Measurements from ENCODE around the gene MTFR2. TPM values are rescaled to one million over a fixed set of nuclear protein-coding genes. Genes with fewer than 3 reads are reported as not detected.

Gene MTFR2
- total RNA-seq, 5 donors from 2014 or later (not counting 1 experiment from before 2014, with no cell fraction given): 1.2 to 1.8 (median 1.3) TPM

- H3K9me3 Mint-ChIP-seq: no peaks in the 10 kb centered on the region
- H3K4me1 Mint-ChIP-seq: peaks cover 38 to 57% (median 45%) of the 10 kb centered on the region in 3 donors
- Histone ChIP-seq H3K27ac (ENCODE audit: low read length) (no peak overlapping the region), H3K36me3 (ENCODE audit: control insufficient read depth in 2 of 2, extremely low read depth in 1 of 2, insufficient read depth in 1 of 2, low read length in 1 of 2) (peaks cover 0 to 75% of the 10 kb centered on the region in 2 donors), H3K4me1 (ENCODE audit: control insufficient read depth in 1 of 2, extremely low read depth in 1 of 2, insufficient read depth in 2 of 2, low read length in 2 of 2) (no peaks in the 10 kb centered on the region), H3K27me3 (replicated peaks in 1 of 2; ENCODE audit: control insufficient read depth in 2 of 2, extremely low read depth in 1 of 2, insufficient read depth in 2 of 2, low read length in 1 of 2) (no peaks in the 10 kb centered on the region), H3K4me3 (ENCODE audit: control insufficient read depth in 1 of 2, extremely low read depth in 1 of 2, low read length in 1 of 2) (no peak overlapping the region), H3K9me3 (no peaks in the 10 kb centered on the region)
- H3K27ac Mint-ChIP-seq: peak overlapping the region; percentile 25 to 61
- WGBS (ENCODE audit: insufficient coverage): no CpG with 5 or more reads among the region's 1 CpG
- ATAC-seq (replicated peaks in 1 of 4): no peak
- ChIA-PET CTCF (interaction anchor here in 1 of 2 donors (0.9 kb wide), 1 partner anchor 11 kb away, joined by 3 read pairs; no protein-coding TSS in a partner anchor), POLR2A (interaction anchor here in 1 of 2 donors (0.6 to 1.1 kb wide), 2 partner anchors 9 to 11 kb away, joined by 3 to 6 read pairs; no protein-coding TSS in a partner anchor)
- H3K36me3 Mint-ChIP-seq: peaks cover 68% of the 10 kb centered on the region
- no peak for DNase-seq
- no peaks in the 10 kb centered on the region for H3K27me3 Mint-ChIP-seq
- H3K4me3 Mint-ChIP-seq: no peak overlapping the region
Measured at GRCh38 chr6:136265101-136265500, 15.0 kb upstream of the MTFR2 start.

- Histone ChIP-seq H3K27ac (ENCODE audit: low read length) (no peak overlapping the region), H3K36me3 (ENCODE audit: control insufficient read depth in 2 of 2, extremely low read depth in 1 of 2, insufficient read depth in 1 of 2, low read length in 1 of 2) (peaks cover 0 to 72% of the 10 kb centered on the region in 2 donors), H3K4me3 (ENCODE audit: control insufficient read depth in 1 of 2, extremely low read depth in 1 of 2, low read length in 1 of 2) (no peak overlapping the region), H3K9me3 (no peaks in the 10 kb centered on the region), H3K4me1 (ENCODE audit: control insufficient read depth in 1 of 2, extremely low read depth in 1 of 2, insufficient read depth in 2 of 2, low read length in 2 of 2) (no peaks in the 10 kb centered on the region), H3K27me3 (replicated peaks in 1 of 2; ENCODE audit: control insufficient read depth in 2 of 2, extremely low read depth in 1 of 2, insufficient read depth in 2 of 2, low read length in 1 of 2) (no peaks in the 10 kb centered on the region)
- ChIA-PET CTCF (interaction anchor here in 1 of 2 donors (0.6 to 0.9 kb wide), 2 partner anchors 25 to 1002 kb away, joined by 3 to 5 read pairs; no protein-coding TSS in a partner anchor), POLR2A (interaction anchor here in 1 of 2 donors (0.6 to 1.6 kb wide), 4 partner anchors 11 to 1160 kb away, joined by 3 to 7 read pairs (median 4); partner anchors contain the start of gene BCLAF1)
- DNase-seq (no peak), ATAC-seq (replicated peaks in 1 of 4) (peak in 1 of 4 experiments; percentile 18)
- peaks cover 36 to 45% (median 37%) of the 10 kb centered on the region in 3 donors for H3K4me1 Mint-ChIP-seq
- H3K4me3 Mint-ChIP-seq: no peak overlapping the region
- peaks cover 67% of the 10 kb centered on the region for H3K36me3 Mint-ChIP-seq
- H3K9me3 Mint-ChIP-seq: no peaks in the 10 kb centered on the region
- no CpG with 5 or more reads among the region's 1 CpG for WGBS (ENCODE audit: insufficient coverage)
- H3K27ac Mint-ChIP-seq: no peak overlapping the region
- no peaks in the 10 kb centered on the region for H3K27me3 Mint-ChIP-seq
Measured at GRCh38 chr6:136262940-136263339, 12.8 kb upstream of the MTFR2 start.

GRCh38 chr6:136254851-136255466 lies 4.8 kb upstream of the MTFR2 start:
- H3K27me3 Mint-ChIP-seq: no peaks in the 10 kb centered on the region
- H3K27me3 ChIP-seq (replicated peaks in 1 of 2; ENCODE audit: control insufficient read depth in 2 of 2, extremely low read depth in 1 of 2, insufficient read depth in 2 of 2, low read length in 1 of 2): no peaks in the 10 kb centered on the region
- no peaks in the 10 kb centered on the region for H3K9me3 Mint-ChIP-seq
- ChIA-PET POLR2A (interaction anchor here (1.1 to 9.1 kb wide), 3 partner anchors 11 to 34 kb away, joined by 3 to 99 read pairs (median 3); partner anchors contain the start of gene BCLAF1 (in 1 of the 2)), CTCF (interaction anchor here (0.7 to 2.1 kb wide), 3 partner anchors 19 to 418 kb away, joined by 3 to 5 read pairs (median 3); no protein-coding TSS in a partner anchor)
- no peak overlapping the region for H3K4me3 ChIP-seq (ENCODE audit: control insufficient read depth in 1 of 2, extremely low read depth in 1 of 2, low read length in 1 of 2)
- ATAC-seq (replicated peaks in 1 of 4): no peak
- no peak for DNase-seq
- peaks cover 14% of the 10 kb centered on the region for H3K36me3 Mint-ChIP-seq
- no peak overlapping the region for H3K27ac ChIP-seq (ENCODE audit: low read length)
- no peaks in the 10 kb centered on the region for H3K9me3 ChIP-seq
- peaks cover 28 to 35% (median 29%) of the 10 kb centered on the region in 3 donors for H3K4me1 Mint-ChIP-seq
- no peak overlapping the region for H3K4me3 Mint-ChIP-seq
- H3K27ac Mint-ChIP-seq: peak overlapping the region; percentile 23 to 24
- peaks cover 3 to 4% of the 10 kb centered on the region in 2 experiments for H3K4me1 ChIP-seq (ENCODE audit: control insufficient read depth in 1 of 2, extremely low read depth in 1 of 2, insufficient read depth in 2 of 2, low read length in 2 of 2)
- H3K36me3 ChIP-seq (ENCODE audit: control insufficient read depth in 2 of 2, extremely low read depth in 1 of 2, insufficient read depth in 1 of 2, low read length in 1 of 2): peaks cover 0 to 27% of the 10 kb centered on the region in 2 donors

GRCh38 chr6:136253734-136254133 lies 3.6 kb upstream of the MTFR2 start:
- no peak overlapping the region for H3K27ac ChIP-seq (ENCODE audit: low read length)
- peaks cover 0 to 18% of the 10 kb centered on the region in 2 donors for H3K36me3 ChIP-seq (ENCODE audit: control insufficient read depth in 2 of 2, extremely low read depth in 1 of 2, insufficient read depth in 1 of 2, low read length in 1 of 2)
- Mint-ChIP-seq H3K9me3 (no peaks in the 10 kb centered on the region), H3K4me3 (no peak overlapping the region), H3K27me3 (no peaks in the 10 kb centered on the region), H3K4me1 (peaks cover 39 to 44% (median 41%) of the 10 kb centered on the region in 3 donors), H3K27ac (no peak overlapping the region), H3K36me3 (peaks cover 6% of the 10 kb centered on the region)
- H3K4me1 ChIP-seq (ENCODE audit: control insufficient read depth in 1 of 2, extremely low read depth in 1 of 2, insufficient read depth in 2 of 2, low read length in 2 of 2): peaks cover 10 to 11% of the 10 kb centered on the region in 2 experiments
- POLR2A ChIA-PET: interaction anchor here (0.5 to 9.1 kb wide), 8 partner anchors 10 to 1260 kb away, joined by 3 to 99 read pairs (median 4); partner anchors contain the start of gene BCLAF1 (in 1 of the 2)
- no peaks in the 10 kb centered on the region for H3K9me3 ChIP-seq
- H3K4me3 ChIP-seq (ENCODE audit: control insufficient read depth in 1 of 2, extremely low read depth in 1 of 2, low read length in 1 of 2): no peak overlapping the region
- no peaks in the 10 kb centered on the region for H3K27me3 ChIP-seq (replicated peaks in 1 of 2; ENCODE audit: control insufficient read depth in 2 of 2, extremely low read depth in 1 of 2, insufficient read depth in 2 of 2, low read length in 1 of 2)
- WGBS (ENCODE audit: insufficient coverage): no CpG with 5 or more reads among the region's 6 CpGs
- no peak for DNase-seq
- ATAC-seq (replicated peaks in 1 of 4): no peak
- CTCF ChIA-PET: interaction anchor here (0.6 to 2.1 kb wide), 7 partner anchors 11 to 755 kb away, joined by 3 to 13 read pairs (median 4); no protein-coding TSS in a partner anchor

GRCh38 chr6:136252441-136252840 lies 2.3 kb upstream of the MTFR2 start:
- 36% methylated on average over 1 of the region's 2 CpGs for WGBS (ENCODE audit: insufficient coverage)
- Histone ChIP-seq H3K4me1 (ENCODE audit: control insufficient read depth in 1 of 2, extremely low read depth in 1 of 2, insufficient read depth in 2 of 2, low read length in 2 of 2) (peaks cover 10 to 11% of the 10 kb centered on the region in 2 experiments), H3K27ac (ENCODE audit: low read length) (no peak overlapping the region), H3K9me3 (no peaks in the 10 kb centered on the region), H3K36me3 (ENCODE audit: control insufficient read depth in 2 of 2, extremely low read depth in 1 of 2, insufficient read depth in 1 of 2, low read length in 1 of 2) (peaks cover 0 to 8% of the 10 kb centered on the region in 2 donors), H3K27me3 (replicated peaks in 1 of 2; ENCODE audit: control insufficient read depth in 2 of 2, extremely low read depth in 1 of 2, insufficient read depth in 2 of 2, low read length in 1 of 2) (no peaks in the 10 kb centered on the region), H3K4me3 (ENCODE audit: control insufficient read depth in 1 of 2, extremely low read depth in 1 of 2, low read length in 1 of 2) (no peak overlapping the region)
- Mint-ChIP-seq H3K36me3 (no peaks in the 10 kb centered on the region), H3K9me3 (no peaks in the 10 kb centered on the region), H3K4me1 (peaks cover 40 to 47% (median 40%) of the 10 kb centered on the region in 3 donors), H3K4me3 (peak overlapping the region in 1 of 3 donors; percentile 97), H3K27ac (peak overlapping the region in 1 of 2 donors; percentile 5), H3K27me3 (no peaks in the 10 kb centered on the region)
- DNase-seq: peak in 1 of 35 experiments; percentile 32
- ChIA-PET POLR2A (interaction anchor here (0.6 to 9.1 kb wide), 5 partner anchors 12 to 1949 kb away, joined by 3 to 99 read pairs (median 6); partner anchors contain the start of gene BCLAF1 (in 1 of the 2)), CTCF (interaction anchor here (0.5 to 0.8 kb wide), 2 partner anchors 26 to 769 kb away, joined by 3 to 4 read pairs; no protein-coding TSS in a partner anchor)
- no peak for ATAC-seq (replicated peaks in 1 of 4)

GRCh38 chr6:136251394-136251793 lies 1.3 kb upstream of the MTFR2 start:
- Mint-ChIP-seq H3K4me3 (peak overlapping the region; percentile 92 to 97 (median 95)), H3K9me3 (no peaks in the 10 kb centered on the region), H3K36me3 (no peaks in the 10 kb centered on the region), H3K4me1 (peaks cover 40 to 47% (median 40%) of the 10 kb centered on the region in 3 donors), H3K27me3 (no peaks in the 10 kb centered on the region), H3K27ac (peak overlapping the region in 1 of 2 donors; percentile 34)
- H3K27ac ChIP-seq (ENCODE audit: low read length): no peak overlapping the region
- H3K36me3 ChIP-seq (ENCODE audit: control insufficient read depth in 2 of 2, extremely low read depth in 1 of 2, insufficient read depth in 1 of 2, low read length in 1 of 2): no peaks in the 10 kb centered on the region
- peak in 1 of 35 experiments; percentile 14 for DNase-seq
- H3K4me3 ChIP-seq (ENCODE audit: control insufficient read depth in 1 of 2, extremely low read depth in 1 of 2, low read length in 1 of 2): no peak overlapping the region
- 25% methylated on average over 1 of the region's 4 CpGs for WGBS (ENCODE audit: insufficient coverage)
- POLR2A ChIA-PET: interaction anchor here in 1 of 2 donors (0.6 to 9.1 kb wide), 3 partner anchors 31 to 1305 kb away, joined by 3 to 99 read pairs (median 5); partner anchors contain the start of gene BCLAF1
- peaks cover 10 to 11% of the 10 kb centered on the region in 2 experiments for H3K4me1 ChIP-seq (ENCODE audit: control insufficient read depth in 1 of 2, extremely low read depth in 1 of 2, insufficient read depth in 2 of 2, low read length in 2 of 2)
- no peak for ATAC-seq (replicated peaks in 1 of 4)
- CTCF ChIA-PET: interaction anchor here (1.0 to 2.0 kb wide), 7 partner anchors 9 to 753 kb away, joined by 3 to 7 read pairs (median 4); partner anchors contain the start of gene BCLAF1 (in 1 of the 2)
- no peaks in the 10 kb centered on the region for H3K27me3 ChIP-seq (replicated peaks in 1 of 2; ENCODE audit: control insufficient read depth in 2 of 2, extremely low read depth in 1 of 2, insufficient read depth in 2 of 2, low read length in 1 of 2)
- H3K9me3 ChIP-seq: no peaks in the 10 kb centered on the region
